ENCODE results near the gene CCL17.
A peak's percentile ranks its signal among the peaks of the same experiment; 100 is the strongest.
"Not testable (repeated sequence)": the region's sequence is repeated elsewhere in the genome, so short reads cannot be mapped to it uniquely, and the experiment has no call there.

CCL17 gene

GRCh38 chr16:57430955-57431354 lies 26.4 kb downstream of the CCL17 start:
- no peak for DNase-seq (ENCODE audit: low read depth in 2 of 2)

GRCh38 chr16:57432505-57432904 lies 27.9 kb downstream of the CCL17 start:
- no peak for DNase-seq (ENCODE audit: low read depth in 2 of 2)

- DNase-seq (ENCODE audit: low read depth in 2 of 2): no peak
Observed at GRCh38 chr16:57432989-57433388, 28.4 kb downstream of the CCL17 start.

- no peak for DNase-seq (ENCODE audit: low read depth in 2 of 2)
Observed at GRCh38 chr16:57434003-57434402, 29.4 kb downstream of the CCL17 start.

- no peak for DNase-seq (ENCODE audit: low read depth in 2 of 2)
Observed at GRCh38 chr16:57435838-57436237, 31.3 kb downstream of the CCL17 start.

GRCh38 chr16:57439947-57440346 lies 35.4 kb downstream of the CCL17 start:
- DNase-seq (ENCODE audit: low read depth in 2 of 2): not testable (repeated sequence)

- not testable (repeated sequence) for DNase-seq (ENCODE audit: low read depth in 2 of 2)
Observed at GRCh38 chr16:57440551-57440950, 36.0 kb downstream of the CCL17 start.

GRCh38 chr16:57444711-57445110 lies 40.1 kb downstream of the CCL17 start:
- DNase-seq (ENCODE audit: low read depth in 2 of 2): no peak

GRCh38 chr16:57445510-57445909 lies 40.9 kb downstream of the CCL17 start:
- DNase-seq (ENCODE audit: low read depth in 2 of 2): no peak

- no peak for DNase-seq (ENCODE audit: low read depth in 2 of 2)
Observed at GRCh38 chr16:57446531-57447185, 42.1 kb downstream of the CCL17 start.

GRCh38 chr16:57447186-57447962 lies 42.8 kb downstream of the CCL17 start, which contains the start of the genes CIAPIN1 and COQ9:
Gene CIAPIN1, minus strand, starts transcription at chr16:57447385. Its CDS starts 6,457 bp downstream, at chr16:57440928.
Gene COQ9, plus strand, starts transcription at chr16:57447479. Its CDS starts 27 bp downstream, at chr16:57447506.
- DNase-seq (ENCODE audit: low read depth in 2 of 2): peak; percentile 76 to 77

- DNase-seq (ENCODE audit: low read depth in 2 of 2): no peak
Observed at GRCh38 chr16:57452021-57452420, 47.5 kb downstream of the CCL17 start.

GRCh38 chr16:57462209-57462977 lies 57.8 kb downstream of the CCL17 start, which contains the start of gene POLR2C:
Gene POLR2C, plus strand, starts transcription at chr16:57462679. Its CDS starts 46 bp downstream, at chr16:57462725.
- DNase-seq (ENCODE audit: low read depth in 2 of 2): peak; percentile 55

GRCh38 chr16:57462978-57463362 lies 58.4 kb downstream of the CCL17 start:
- no peak for DNase-seq (ENCODE audit: low read depth in 2 of 2)

- DNase-seq (ENCODE audit: low read depth in 2 of 2): no peak
Observed at GRCh38 chr16:57464523-57464922, 60.0 kb downstream of the CCL17 start.

All from fibroblast of skin of left biceps (primary cell).